Nephron (organoid): Measurements from ENCODE around the gene LBP.

Experiments used
- H3K27ac Mint-ChIP-seq, 3 experiments: 2 replicates each; pipeline ENCODE4 v1.8.0; 2020; ENCODE audit warnings: mixed read lengths in 3 of 3, mild to moderate bottlenecking in 2 of 3, moderate library complexity in 1 of 3
- H3K27me3 Mint-ChIP-seq: 2 replicates; pipeline ENCODE4 v1.8.0; 2021; ENCODE audit warnings: low read depth, mild to moderate bottlenecking, moderate library complexity, mixed read lengths
- H3K36me3 Mint-ChIP-seq: 2 replicates; pipeline ENCODE4 v1.8.0; 2020; ENCODE audit warnings: low read depth, mixed read lengths
- H3K4me1 Mint-ChIP-seq: 2 replicates; pipeline ENCODE4 v1.8.0; 2020; ENCODE audit warnings: mixed read lengths
- H3K4me3 Mint-ChIP-seq, 3 experiments: 2 replicates each; pipeline ENCODE4 v1.8.0; 2020; ENCODE audit warnings: mild to moderate bottlenecking in 3 of 3, mixed read lengths in 3 of 3, moderate library complexity in 2 of 3
- H3K9me3 Mint-ChIP-seq: 2 replicates; pipeline ENCODE4 v1.8.0; 2020; ENCODE audit warnings: mixed read lengths
- TF ChIP-seq, protein P1 (sequence below), 3 experiments: fragments of 200-600 bp; sonication (generic); IDR thresholded peaks; one replicate each; pipeline ENCODE4 v1.5.0; 2021; ENCODE audit warnings: antibody characterized with exemption in 3 of 3; ENCODE audit not compliant: unreplicated experiment in 3 of 3

The LBP gene

DNA sequence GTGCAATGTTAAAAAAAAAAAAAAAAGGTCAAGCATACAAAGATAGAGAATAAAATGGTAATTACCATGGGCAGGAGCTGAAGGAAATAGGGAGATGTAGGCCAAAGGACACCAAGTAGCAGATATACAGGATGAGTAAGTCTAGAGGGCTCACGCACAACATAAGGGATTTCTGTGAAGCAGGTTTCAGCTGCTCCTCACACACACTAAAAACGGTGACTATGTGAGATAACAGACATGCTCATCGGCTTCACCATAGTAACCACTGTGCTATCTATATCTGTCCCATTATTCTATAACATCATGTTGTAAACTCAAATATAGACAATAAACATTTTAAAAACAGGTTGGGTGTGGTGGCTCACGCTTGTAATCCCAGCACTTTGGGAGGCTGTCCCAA, 77.3 kb downstream of the LBP start:
- H3K27me3 Mint-ChIP-seq = no peaks in the 10 kb centered on the region
- TF ChIP-seq, protein P1, sequence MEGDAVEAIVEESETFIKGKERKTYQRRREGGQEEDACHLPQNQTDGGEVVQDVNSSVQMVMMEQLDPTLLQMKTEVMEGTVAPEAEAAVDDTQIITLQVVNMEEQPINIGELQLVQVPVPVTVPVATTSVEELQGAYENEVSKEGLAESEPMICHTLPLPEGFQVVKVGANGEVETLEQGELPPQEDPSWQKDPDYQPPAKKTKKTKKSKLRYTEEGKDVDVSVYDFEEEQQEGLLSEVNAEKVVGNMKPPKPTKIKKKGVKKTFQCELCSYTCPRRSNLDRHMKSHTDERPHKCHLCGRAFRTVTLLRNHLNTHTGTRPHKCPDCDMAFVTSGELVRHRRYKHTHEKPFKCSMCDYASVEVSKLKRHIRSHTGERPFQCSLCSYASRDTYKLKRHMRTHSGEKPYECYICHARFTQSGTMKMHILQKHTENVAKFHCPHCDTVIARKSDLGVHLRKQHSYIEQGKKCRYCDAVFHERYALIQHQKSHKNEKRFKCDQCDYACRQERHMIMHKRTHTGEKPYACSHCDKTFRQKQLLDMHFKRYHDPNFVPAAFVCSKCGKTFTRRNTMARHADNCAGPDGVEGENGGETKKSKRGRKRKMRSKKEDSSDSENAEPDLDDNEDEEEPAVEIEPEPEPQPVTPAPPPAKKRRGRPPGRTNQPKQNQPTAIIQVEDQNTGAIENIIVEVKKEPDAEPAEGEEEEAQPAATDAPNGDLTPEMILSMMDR (IDR thresholded peaks at IDR 0.05; ENCODE audit: unreplicated experiment in 3 of 3) = no peak
- H3K4me1 Mint-ChIP-seq = peaks cover 8% of the 10 kb centered on the region
- peaks cover 87% of the 10 kb centered on the region for H3K36me3 Mint-ChIP-seq
- H3K9me3 Mint-ChIP-seq = no peaks in the 10 kb centered on the region
- no peak overlapping the region for H3K27ac Mint-ChIP-seq
- H3K4me3 Mint-ChIP-seq = no peak overlapping the region

- TF ChIP-seq, protein P1 (IDR thresholded peaks at IDR 0.05; ENCODE audit: unreplicated experiment in 3 of 3) = no peak
- Mint-ChIP-seq H3K36me3 (peaks cover 89% of the 10 kb centered on the region), H3K4me3 (no peak overlapping the region), H3K27me3 (no peaks in the 10 kb centered on the region), H3K9me3 (no peaks in the 10 kb centered on the region), H3K27ac (no peak overlapping the region), H3K4me1 (peaks cover 12% of the 10 kb centered on the region)
Measured at GRCh38 chr20:38424401-38424800, 78.1 kb downstream of the LBP start.

DNA sequence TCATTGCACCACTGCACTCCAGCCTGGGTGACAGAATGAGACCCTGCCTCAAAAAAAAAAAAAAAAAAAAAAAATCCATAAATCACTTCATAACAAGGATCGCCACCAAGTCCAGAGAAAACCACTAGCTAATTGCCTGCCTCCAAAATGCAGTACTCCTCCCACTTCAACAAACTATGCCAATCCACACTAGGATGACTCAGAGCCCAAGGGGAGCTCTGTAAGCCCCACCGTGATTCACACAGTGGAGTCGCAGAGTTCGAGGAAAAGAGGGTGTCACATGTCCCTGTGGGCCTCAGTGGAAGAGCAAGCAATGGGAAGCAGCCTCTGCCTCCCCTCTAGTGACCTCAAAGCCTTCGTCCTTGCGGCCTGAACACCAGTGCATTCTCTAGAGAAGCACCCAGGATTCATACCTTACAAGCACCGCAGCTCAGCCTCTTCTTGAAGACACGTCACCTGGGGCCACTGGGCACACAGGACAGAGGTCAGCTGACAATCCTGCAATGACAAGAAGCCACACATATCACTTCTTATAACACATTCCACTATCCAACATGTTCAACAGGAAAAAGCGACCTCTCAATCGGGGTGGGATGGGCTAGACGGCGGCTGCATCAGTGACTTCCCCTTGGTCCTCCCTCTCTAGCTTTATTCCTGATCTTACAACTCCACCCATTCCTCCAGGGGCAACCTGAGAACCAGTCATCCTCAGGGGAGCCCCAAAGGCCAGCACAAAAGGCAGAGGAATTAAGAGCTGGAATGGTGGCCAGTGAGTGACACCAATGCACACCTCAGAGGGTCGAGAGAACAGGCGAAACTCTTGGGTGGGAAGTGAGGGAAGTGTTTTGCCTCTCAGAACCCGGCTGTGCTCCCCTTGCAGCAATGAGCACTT, 80.0 kb downstream of the LBP start:
- TF ChIP-seq, protein P1 (IDR thresholded peaks at IDR 0.05; ENCODE audit: unreplicated experiment in 3 of 3) = no peak
- peaks cover 12% of the 10 kb centered on the region for H3K4me1 Mint-ChIP-seq
- H3K27ac Mint-ChIP-seq = no peak overlapping the region
- H3K9me3 Mint-ChIP-seq = no peaks in the 10 kb centered on the region
- H3K27me3 Mint-ChIP-seq = no peaks in the 10 kb centered on the region
- peaks cover 85% of the 10 kb centered on the region for H3K36me3 Mint-ChIP-seq
- no peak overlapping the region for H3K4me3 Mint-ChIP-seq
